Endothelial cell of umbilical vein (primary cell): ENCODE measurements around the gene ABCC4.

Experiments used
- EZH2 ChIP-seq: IDR thresholded peaks from 2 replicates; pipeline ENCODE4 v1.6.1; 2012; ENCODE audit warnings: borderline replicate concordance, low read depth, mild to moderate bottlenecking, moderate library complexity, low read length, inconsistent platforms; ENCODE audit not compliant: severe bottlenecking
- TF ChIP-seq, protein P1 (sequence below), 2 donors: IDR thresholded peaks; 1 replicate in 1 of 2; 2 replicates in 1 of 2; pipeline ENCODE4 v1.5.1; 2011; ENCODE audit warnings: low read length in 2 of 2, mild to moderate bottlenecking in 2 of 2, moderate library complexity in 2 of 2, control low read depth in 1 of 2, inconsistent platforms in 1 of 2, low read depth in 1 of 2; ENCODE audit not compliant: insufficient read depth in 1 of 2; ENCODE audit errors: extremely low read depth in 1 of 2

DNA sequence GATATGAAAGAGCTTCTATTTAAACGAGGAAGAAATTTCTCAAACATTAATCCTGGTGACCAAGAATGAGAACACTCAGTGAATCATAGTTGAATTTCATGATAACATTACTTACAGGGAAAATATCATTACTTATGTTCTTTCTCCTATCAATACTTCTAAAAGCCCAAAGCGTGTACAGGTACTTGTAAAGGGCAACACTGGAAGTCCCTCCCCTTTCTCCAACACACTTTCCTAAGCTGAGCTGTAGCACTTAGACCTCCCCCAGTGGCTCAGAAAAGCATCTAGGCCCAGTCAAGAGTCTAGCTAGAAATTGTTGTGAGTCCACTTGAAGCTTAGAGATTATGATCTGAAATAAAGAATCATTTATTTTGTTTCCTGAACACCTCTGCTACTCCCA lies 150.7 kb downstream of the ABCC4 start:
- no peak for TF ChIP-seq EZH2
- TF ChIP-seq, protein P1, sequence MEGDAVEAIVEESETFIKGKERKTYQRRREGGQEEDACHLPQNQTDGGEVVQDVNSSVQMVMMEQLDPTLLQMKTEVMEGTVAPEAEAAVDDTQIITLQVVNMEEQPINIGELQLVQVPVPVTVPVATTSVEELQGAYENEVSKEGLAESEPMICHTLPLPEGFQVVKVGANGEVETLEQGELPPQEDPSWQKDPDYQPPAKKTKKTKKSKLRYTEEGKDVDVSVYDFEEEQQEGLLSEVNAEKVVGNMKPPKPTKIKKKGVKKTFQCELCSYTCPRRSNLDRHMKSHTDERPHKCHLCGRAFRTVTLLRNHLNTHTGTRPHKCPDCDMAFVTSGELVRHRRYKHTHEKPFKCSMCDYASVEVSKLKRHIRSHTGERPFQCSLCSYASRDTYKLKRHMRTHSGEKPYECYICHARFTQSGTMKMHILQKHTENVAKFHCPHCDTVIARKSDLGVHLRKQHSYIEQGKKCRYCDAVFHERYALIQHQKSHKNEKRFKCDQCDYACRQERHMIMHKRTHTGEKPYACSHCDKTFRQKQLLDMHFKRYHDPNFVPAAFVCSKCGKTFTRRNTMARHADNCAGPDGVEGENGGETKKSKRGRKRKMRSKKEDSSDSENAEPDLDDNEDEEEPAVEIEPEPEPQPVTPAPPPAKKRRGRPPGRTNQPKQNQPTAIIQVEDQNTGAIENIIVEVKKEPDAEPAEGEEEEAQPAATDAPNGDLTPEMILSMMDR (IDR thresholded peaks at IDR 0.05; ENCODE audit: extremely low read depth in 1 of 2, insufficient read depth in 1 of 2, low read depth in 1 of 2, low read length in 2 of 2): no peak
